CD4-positive, CD25-positive, alpha-beta regulatory T cell (primary cell): ENCODE data around the gene MAP2K5. TPM values are rescaled to one million over a fixed set of nuclear protein-coding genes. Genes with fewer than 3 reads are reported as not detected.

Experiments used
- ATAC-seq, 2 donors: fragments of 150-1000 bp; cut with Tn5 transposase; one replicate each; pipeline ENCODE4 v1.10.0; 2021; ENCODE audit warnings: low read depth in 2 of 2, moderate number of reproducible peaks in 2 of 2, moderate library complexity in 1 of 2
- DNase-seq, 3 donors: peaks; one replicate each; pipeline versions ENCODE4 v3.0.0 to v3.0.0-alpha.2; 2012 to 2022; ENCODE audit warnings: mixed read lengths in 1 of 3
- H3K27ac ChIP-seq: one replicate; pipeline ENCODE4 v1.7.0; 2013; ENCODE audit warnings: mild to moderate bottlenecking, low read length; ENCODE audit not compliant: insufficient read depth, poor library complexity, severe bottlenecking
- H3K27me3 ChIP-seq: one replicate; pipeline ENCODE4 v1.7.0; 2013; ENCODE audit warnings: low read length; ENCODE audit not compliant: control insufficient read depth, insufficient read depth
- H3K36me3 ChIP-seq: one replicate; pipeline ENCODE4 v1.7.0; 2013; ENCODE audit warnings: mild to moderate bottlenecking, low read length, moderate library complexity; ENCODE audit not compliant: control insufficient read depth, insufficient read depth
- H3K4me1 ChIP-seq: 2 replicates; pipeline ENCODE4 v1.7.0; 2013; ENCODE audit warnings: mild to moderate bottlenecking, low read length; ENCODE audit not compliant: insufficient read depth, control insufficient read depth, poor library complexity, severe bottlenecking
- H3K4me3 ChIP-seq: one replicate; pipeline ENCODE4 v1.7.0; 2013; ENCODE audit warnings: low read depth, mild to moderate bottlenecking, low read length, moderate library complexity
- H3K9me3 ChIP-seq, 2 experiments: 1 replicate in 1 of 2; 2 replicates in 1 of 2; pipeline ENCODE4 v1.7.0; 2013; ENCODE audit warnings: low read length in 2 of 2, mild to moderate bottlenecking in 1 of 2, moderate library complexity in 1 of 2; ENCODE audit not compliant: control insufficient read depth in 2 of 2
- H3K27ac Mint-ChIP-seq, 3 donors: one replicate each; pipeline ENCODE4 v1.8.0; 2020 to 2022; ENCODE audit warnings: mild to moderate bottlenecking in 3 of 3, mixed read lengths in 3 of 3, moderate library complexity in 2 of 3
- H3K27me3 Mint-ChIP-seq: one replicate; pipeline ENCODE4 v1.8.0; 2022; ENCODE audit warnings: mild to moderate bottlenecking, mixed read lengths
- H3K36me3 Mint-ChIP-seq: one replicate; pipeline ENCODE4 v1.8.0; 2020; ENCODE audit warnings: mixed read lengths
- H3K4me1 Mint-ChIP-seq, 4 donors: one replicate each; pipeline ENCODE4 v1.8.0; 2020 to 2022; ENCODE audit warnings: mixed read lengths in 4 of 4, mild to moderate bottlenecking in 1 of 4
- H3K4me3 Mint-ChIP-seq, 4 donors: one replicate each; pipeline ENCODE4 v1.8.0; 2020 to 2022; ENCODE audit warnings: mild to moderate bottlenecking in 4 of 4, mixed read lengths in 4 of 4, moderate library complexity in 3 of 4
- H3K9me3 Mint-ChIP-seq, 7 donors: one replicate each; pipeline ENCODE4 v1.8.0; 2020 to 2022; ENCODE audit warnings: mixed read lengths in 7 of 7, mild to moderate bottlenecking in 3 of 7, moderate library complexity in 2 of 7
- polyA plus RNA-seq, 4 donors: library from polyadenylated mRNA; unstranded; fragments of 300-500 nt; fragmentation: Illumina TruSeq; gene quantifications; one replicate each; pipeline ENCODE4 v1.2.3, GENCODE V29; 2021
- total RNA-seq: library from RNA; stranded (reverse); gene quantifications from one replicate; pipeline ENCODE4 v1.2.3, GENCODE V29; 2022

Gene MAP2K5
- total and polyA plus RNA-seq, 5 donors from 2014 or later = 14.5 to 30.8 (median 17.0) TPM

DNA sequence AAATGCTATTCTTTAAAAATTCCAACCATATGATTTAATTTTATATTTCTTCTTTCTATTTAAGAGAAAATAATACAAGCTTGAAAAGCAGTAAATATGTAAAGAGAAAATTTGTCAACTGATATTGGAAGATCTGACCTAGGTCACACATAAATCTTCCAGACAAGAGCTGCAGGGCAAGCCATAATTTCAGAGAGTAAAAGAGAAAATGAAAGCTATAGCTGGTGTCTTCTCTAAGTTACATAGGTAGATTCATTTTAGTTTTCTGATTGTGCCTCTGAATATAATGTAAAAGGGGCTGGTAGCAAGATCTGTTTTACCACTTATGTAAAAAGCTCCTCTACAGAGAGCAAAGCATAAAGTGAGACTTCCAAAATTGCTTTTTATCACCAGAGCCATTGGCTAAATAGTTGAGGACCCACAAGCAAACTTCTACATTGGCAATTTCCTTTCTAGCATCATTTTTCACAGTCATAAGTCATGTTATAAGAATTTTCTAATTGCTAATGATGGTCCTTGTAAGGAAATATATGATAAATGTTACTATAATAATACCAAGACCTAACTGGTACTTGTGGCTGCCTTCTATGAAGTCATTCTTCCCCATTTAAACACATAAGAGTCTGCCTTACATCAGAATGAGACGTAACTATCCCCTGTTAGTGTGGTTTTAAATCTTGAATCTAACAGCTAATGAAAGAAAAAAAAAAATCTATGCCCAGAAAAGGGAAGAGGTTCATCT, 202.0 kb downstream of the MAP2K5 start:
- peak in 1 of 3 donors; percentile 33 for DNase-seq
- Histone ChIP-seq H3K4me3 (no peak overlapping the region), H3K9me3 (no peaks in the 10 kb centered on the region), H3K27ac (no peak overlapping the region), H3K36me3 (no peaks in the 10 kb centered on the region), H3K27me3 (no peaks in the 10 kb centered on the region), H3K4me1 (peaks cover 3% of the 10 kb centered on the region)
- peak overlapping the region; percentile 3 to 58 (median 42) for H3K27ac Mint-ChIP-seq
- H3K9me3 Mint-ChIP-seq = no peaks in the 10 kb centered on the region
- ATAC-seq = no peak
- peaks cover 5 to 42% (median 36%) of the 10 kb centered on the region in 4 donors for H3K4me1 Mint-ChIP-seq
- H3K36me3 Mint-ChIP-seq = peaks cover 9% of the 10 kb centered on the region
- no peaks in the 10 kb centered on the region for H3K27me3 Mint-ChIP-seq
- peak overlapping the region in 2 of 4 donors; percentile 2 to 69 for H3K4me3 Mint-ChIP-seq

DNA sequence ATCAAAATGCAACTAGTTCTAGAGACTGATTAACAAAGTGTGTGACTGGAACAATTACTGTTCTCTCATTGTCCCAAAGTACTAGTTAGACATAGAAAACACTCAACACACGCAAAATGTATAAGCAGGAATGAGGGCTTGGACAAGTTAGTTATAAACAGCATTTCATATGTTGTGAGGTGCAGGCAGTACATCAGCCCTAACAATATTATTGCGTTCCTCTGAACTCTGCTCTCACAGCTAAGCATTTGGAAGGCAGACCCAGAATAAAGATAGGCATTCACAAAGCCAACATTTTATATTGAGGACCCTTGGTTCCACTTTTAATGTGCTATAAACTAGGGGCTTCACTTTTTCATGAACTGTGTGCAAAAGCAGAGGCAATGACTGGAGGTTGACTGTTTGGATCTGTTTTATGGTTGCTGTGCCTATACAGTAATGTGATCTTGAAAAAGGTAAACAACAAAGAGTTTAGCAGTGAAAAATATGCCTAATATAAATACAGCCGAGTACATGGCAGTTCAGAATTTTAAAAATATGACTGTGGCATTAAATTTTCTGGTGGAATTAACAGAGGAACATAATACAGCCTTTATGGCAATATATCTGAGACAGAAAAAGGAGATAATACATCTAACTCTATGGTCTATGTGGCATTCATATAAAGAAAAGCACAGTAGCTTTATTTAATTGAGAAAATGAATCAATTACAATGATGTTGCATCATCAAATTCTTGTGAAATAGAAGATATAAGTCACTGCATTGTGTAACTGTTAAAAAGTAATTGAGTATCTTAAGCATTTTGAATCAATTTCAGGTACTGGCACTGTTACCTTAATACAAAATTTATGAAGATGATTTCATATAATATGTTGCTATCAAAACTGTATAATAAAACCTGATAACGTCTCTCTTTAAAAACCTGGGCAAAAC, 202.8 kb downstream of the MAP2K5 start:
- peak overlapping the region; percentile 42 to 71 (median 58) for H3K27ac Mint-ChIP-seq
- peaks cover 3% of the 10 kb centered on the region for H3K4me1 ChIP-seq
- H3K9me3 ChIP-seq = no peaks in the 10 kb centered on the region
- H3K9me3 Mint-ChIP-seq = no peaks in the 10 kb centered on the region
- H3K4me1 Mint-ChIP-seq = peaks cover 5 to 42% (median 34%) of the 10 kb centered on the region in 4 donors
- H3K36me3 ChIP-seq = no peaks in the 10 kb centered on the region
- H3K27me3 Mint-ChIP-seq = no peaks in the 10 kb centered on the region
- no peak overlapping the region for H3K4me3 ChIP-seq
- DNase-seq (no peak), ATAC-seq (no peak)
- no peak overlapping the region for H3K27ac ChIP-seq
- peaks cover 15% of the 10 kb centered on the region for H3K36me3 Mint-ChIP-seq
- peak overlapping the region in 1 of 4 donors; percentile 13 for H3K4me3 Mint-ChIP-seq
- no peaks in the 10 kb centered on the region for H3K27me3 ChIP-seq

DNA sequence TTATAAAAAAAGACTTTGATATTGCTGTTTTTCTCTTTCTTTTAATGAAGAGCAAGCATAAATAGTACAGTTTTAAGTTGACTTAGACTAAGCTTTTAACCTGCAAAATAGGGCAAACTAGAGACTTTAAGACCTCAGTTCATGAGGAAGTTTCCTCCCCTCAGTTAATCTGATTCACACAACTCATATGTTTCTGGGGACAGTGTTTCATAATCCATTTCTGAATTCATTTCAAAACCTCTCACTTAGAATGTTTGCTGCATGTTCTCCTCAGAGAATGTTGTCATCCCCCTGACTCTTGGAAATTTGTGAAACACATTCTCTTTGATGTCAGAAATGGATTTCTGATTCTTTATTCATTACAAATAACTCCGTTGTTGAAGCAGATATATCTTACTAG, 203.5 kb downstream of the MAP2K5 start:
- Mint-ChIP-seq H3K36me3 (peaks cover 20% of the 10 kb centered on the region), H3K9me3 (no peaks in the 10 kb centered on the region), H3K27me3 (no peaks in the 10 kb centered on the region), H3K4me3 (peak overlapping the region in 2 of 4 donors; percentile 44 to 49), H3K4me1 (peaks cover 5 to 44% (median 36%) of the 10 kb centered on the region in 4 donors), H3K27ac (peak overlapping the region in 2 of 3 donors; percentile 8 to 32)
- H3K4me3 ChIP-seq = peak overlapping the region; percentile 21
- no peaks in the 10 kb centered on the region for H3K9me3 ChIP-seq
- H3K36me3 ChIP-seq = no peaks in the 10 kb centered on the region
- DNase-seq (no peak), ATAC-seq (no peak)
- H3K27ac ChIP-seq = no peak overlapping the region
- no peaks in the 10 kb centered on the region for H3K27me3 ChIP-seq
- H3K4me1 ChIP-seq = peaks cover 3% of the 10 kb centered on the region

DNA sequence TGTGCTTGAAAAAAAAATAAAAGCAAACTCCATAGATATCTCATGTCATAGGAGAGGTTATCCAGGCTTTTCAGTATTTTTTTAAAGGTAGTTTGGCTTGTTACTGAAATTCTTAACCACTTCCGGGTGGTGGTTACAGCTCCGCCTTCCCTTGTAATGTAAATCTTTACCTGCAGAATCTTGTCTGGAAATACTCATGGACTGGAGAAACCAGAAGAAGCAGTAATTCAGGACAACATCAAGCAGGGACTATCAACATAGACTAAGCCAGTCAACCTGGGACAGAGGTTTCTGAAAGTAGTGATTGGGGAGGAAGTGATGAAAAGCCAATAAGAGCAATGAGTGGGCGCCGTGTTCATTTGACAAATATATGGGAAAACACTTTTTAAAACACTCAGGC, 203.9 kb downstream of the MAP2K5 start:
- Histone ChIP-seq H3K36me3 (no peaks in the 10 kb centered on the region), H3K27ac (no peak overlapping the region), H3K4me1 (peaks cover 3% of the 10 kb centered on the region), H3K4me3 (peak overlapping the region; percentile 21), H3K9me3 (no peaks in the 10 kb centered on the region), H3K27me3 (no peaks in the 10 kb centered on the region)
- H3K36me3 Mint-ChIP-seq = peaks cover 18% of the 10 kb centered on the region
- H3K9me3 Mint-ChIP-seq = no peaks in the 10 kb centered on the region
- H3K4me3 Mint-ChIP-seq = peak overlapping the region in 3 of 4 donors; percentile 11 to 49 (median 44)
- peaks cover 5 to 42% (median 33%) of the 10 kb centered on the region in 4 donors for H3K4me1 Mint-ChIP-seq
- H3K27ac Mint-ChIP-seq = peak overlapping the region in 2 of 3 donors; percentile 8 to 32
- H3K27me3 Mint-ChIP-seq = no peaks in the 10 kb centered on the region
- ATAC-seq (no peak), DNase-seq (peak in 2 of 3 donors; percentile 27 to 40)

DNA sequence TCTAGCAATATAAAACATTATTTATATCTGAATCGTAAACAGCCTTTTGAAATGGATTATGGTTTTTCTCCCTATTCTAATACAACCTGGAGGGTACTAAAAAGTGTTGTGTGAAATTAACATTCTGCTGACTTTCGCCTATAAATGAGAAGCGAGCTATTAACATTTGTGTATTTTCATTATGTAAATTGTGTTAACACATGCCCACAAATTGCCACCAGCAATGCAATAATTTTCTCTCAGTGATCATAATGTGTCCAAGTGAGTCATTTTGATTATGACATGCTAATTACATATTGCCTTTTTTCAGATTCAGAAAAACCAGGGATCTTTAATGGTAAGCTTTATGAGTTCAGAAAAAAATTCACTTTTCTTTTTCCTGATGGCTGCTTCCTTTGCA, 205.4 kb downstream of the MAP2K5 start:
- no peak overlapping the region for H3K27ac Mint-ChIP-seq
- no peaks in the 10 kb centered on the region for H3K27me3 Mint-ChIP-seq
- peaks cover 3% of the 10 kb centered on the region for H3K4me1 ChIP-seq
- no peaks in the 10 kb centered on the region for H3K9me3 Mint-ChIP-seq
- H3K4me3 ChIP-seq = no peak overlapping the region
- peaks cover 17% of the 10 kb centered on the region for H3K36me3 Mint-ChIP-seq
- H3K4me3 Mint-ChIP-seq = no peak overlapping the region
- H3K9me3 ChIP-seq = no peaks in the 10 kb centered on the region
- H3K36me3 ChIP-seq = no peaks in the 10 kb centered on the region
- H3K4me1 Mint-ChIP-seq = peaks cover 5 to 40% (median 31%) of the 10 kb centered on the region in 4 donors
- H3K27ac ChIP-seq = no peak overlapping the region
- no peak for ATAC-seq
- DNase-seq = no peak
- no peaks in the 10 kb centered on the region for H3K27me3 ChIP-seq

- Mint-ChIP-seq H3K9me3 (peaks cover 0 to 2% (median 0%) of the 10 kb centered on the region in 7 donors), H3K36me3 (peaks cover 17% of the 10 kb centered on the region), H3K27me3 (no peaks in the 10 kb centered on the region), H3K4me1 (peaks cover 9 to 28% (median 20%) of the 10 kb centered on the region in 4 donors), H3K4me3 (no peak overlapping the region), H3K27ac (no peak overlapping the region)
- Histone ChIP-seq H3K36me3 (no peaks in the 10 kb centered on the region), H3K9me3 (no peaks in the 10 kb centered on the region), H3K27ac (no peak overlapping the region), H3K4me3 (no peak overlapping the region), H3K27me3 (no peaks in the 10 kb centered on the region), H3K4me1 (no peaks in the 10 kb centered on the region)
- ATAC-seq (no peak), DNase-seq (no peak)
Observed at GRCh38 chr15:67750371-67750770, 207.9 kb downstream of the MAP2K5 start.

- Histone ChIP-seq H3K4me3 (no peak overlapping the region), H3K4me1 (peaks cover 9% of the 10 kb centered on the region), H3K9me3 (no peaks in the 10 kb centered on the region), H3K27me3 (no peaks in the 10 kb centered on the region), H3K36me3 (no peaks in the 10 kb centered on the region), H3K27ac (no peak overlapping the region)
- DNase-seq = no peak
- Mint-ChIP-seq H3K27me3 (no peaks in the 10 kb centered on the region), H3K4me1 (peaks cover 16 to 45% (median 31%) of the 10 kb centered on the region in 4 donors), H3K4me3 (no peak overlapping the region), H3K36me3 (peaks cover 13% of the 10 kb centered on the region), H3K9me3 (peaks cover 0 to 3% (median 0%) of the 10 kb centered on the region in 7 donors), H3K27ac (peak overlapping the region in 1 of 3 donors; percentile 12)
- no peak for ATAC-seq
Observed at GRCh38 chr15:67753891-67754290, 211.4 kb downstream of the MAP2K5 start.
